Fibroblast of villous mesenchyme (primary cell): ENCODE results near the gene CHCHD2. TPM values are rescaled to one million over a fixed set of nuclear protein-coding genes. Genes with fewer than 3 reads are reported as not detected.
"Not testable (repeated sequence)": the region's sequence is repeated elsewhere in the genome, so short reads cannot be mapped to it uniquely, and the experiment has no call there.

Experiments used
- DNase-seq: peaks from one replicate; pipeline ENCODE4 v3.0.0-alpha.2; 2010; ENCODE audit warnings: low read depth
- H3K4me3 ChIP-seq: 2 replicates; pipeline ENCODE4 v1.5.1; 2011; ENCODE audit warnings: low read depth, mild to moderate bottlenecking, low read length
- CTCF ChIP-seq: IDR thresholded peaks from 2 replicates; pipeline ENCODE4 v1.5.1; 2012; ENCODE audit warnings: low read depth, mild to moderate bottlenecking, low read length; ENCODE audit not compliant: insufficient read depth
- total RNA-seq: library from RNA; depleted of rRNA; stranded (reverse); fragments of >200 nt; gene quantifications from 2 replicates; pipeline ENCODE4 v1.2.3, GENCODE V29; 2012

CHCHD2 gene
- total RNA-seq, 1 donor, result 200 TPM

- TF ChIP-seq CTCF, result no peak
- H3K4me3 ChIP-seq, result no peak overlapping the region
- DNase-seq, result peak; percentile 90
These were observed 8.6 kb downstream of the CHCHD2 start for GRCh38 chr7:56097700-56098099.

GRCh38 chr7:56092789-56093531, 13.3 kb downstream of the CHCHD2 start, which contains the start of gene PHKG1:
Gene PHKG1 (minus strand): TSS chr7:56092952. CDS start chr7:56088941, 4,011 bp downstream.
- peak; percentile 9 for TF ChIP-seq CTCF
- peak; percentile 81 for DNase-seq
- no peak within 1 kb of the TSS for H3K4me3 ChIP-seq

GRCh38 chr7:56092388-56092787, 13.9 kb downstream of the CHCHD2 start:
- not testable (repeated sequence) for DNase-seq, H3K4me3 ChIP-seq

GRCh38 chr7:56091591-56091990, 14.7 kb downstream of the CHCHD2 start:
- TF ChIP-seq CTCF, result no peak
- DNase-seq, result no peak
- H3K4me3 ChIP-seq, result no peak overlapping the region

GRCh38 chr7:56087445-56087844, 18.8 kb downstream of the CHCHD2 start:
- TF ChIP-seq CTCF, result no peak
- no peak overlapping the region for H3K4me3 ChIP-seq
- no peak for DNase-seq

- DNase-seq, result no peak
- no peak overlapping the region for H3K4me3 ChIP-seq
- no peak for TF ChIP-seq CTCF
These were observed 19.5 kb downstream of the CHCHD2 start for GRCh38 chr7:56086761-56087160.

GRCh38 chr7:56083150-56083785, 23.0 kb downstream of the CHCHD2 start:
- TF ChIP-seq CTCF, result no peak
- no peak overlapping the region for H3K4me3 ChIP-seq
- no peak for DNase-seq
